H9 (cell line): Measurements from ENCODE around the gene MLLT6. TPM values are rescaled to one million over a fixed set of nuclear protein-coding genes. Genes with fewer than 3 reads are reported as not detected.

Experiments used
- DNase-seq: peaks from one replicate; pipeline ENCODE4 v3.0.0-alpha.2; 2017
- H2AFZ ChIP-seq: one replicate; pipeline ENCODE4 v1.6.1; 2013; ENCODE audit warnings: mild to moderate bottlenecking, low read length, control low read depth, moderate library complexity
- H2AK5ac ChIP-seq: 2 replicates; pipeline ENCODE4 v1.6.1; 2013; ENCODE audit warnings: low read length, control low read depth, mixed read lengths; ENCODE audit not compliant: insufficient read length
- H2BK120ac ChIP-seq: one replicate; pipeline ENCODE4 v1.6.1; 2013; ENCODE audit warnings: low read depth, mild to moderate bottlenecking, low read length, control low read depth, inconsistent platforms; ENCODE audit not compliant: poor library complexity, severe bottlenecking
- H2BK12ac ChIP-seq: 2 replicates; pipeline ENCODE4 v1.6.1; 2013; ENCODE audit warnings: low read length, control low read depth, mixed read lengths, low read depth; ENCODE audit not compliant: insufficient read length
- H2BK15ac ChIP-seq: 2 replicates; pipeline ENCODE4 v1.6.1; 2013; ENCODE audit warnings: low read depth, low read length, control low read depth
- H2BK20ac ChIP-seq: one replicate; pipeline ENCODE4 v1.6.1; 2013; ENCODE audit warnings: low read depth, mild to moderate bottlenecking, low read length, control low read depth, inconsistent platforms; ENCODE audit not compliant: poor library complexity, severe bottlenecking
- H2BK5ac ChIP-seq: 2 replicates; pipeline ENCODE4 v1.6.1; 2013; ENCODE audit warnings: low read length, control low read depth, mixed read lengths; ENCODE audit not compliant: insufficient read length
- H3K14ac ChIP-seq: 2 replicates; pipeline ENCODE4 v1.6.1; 2013; ENCODE audit warnings: low read length, control low read depth; ENCODE audit not compliant: insufficient read depth
- H3K18ac ChIP-seq: 2 replicates; pipeline ENCODE4 v1.6.1; 2013; ENCODE audit warnings: low read depth, mild to moderate bottlenecking, mixed read lengths, low read length, control low read depth; ENCODE audit not compliant: insufficient read length
- H3K23ac ChIP-seq: 2 replicates; pipeline ENCODE4 v1.6.1; 2013; ENCODE audit warnings: low read length, control low read depth, mixed read lengths, low read depth; ENCODE audit not compliant: insufficient read length
- H3K23me2 ChIP-seq: 2 replicates; pipeline ENCODE4 v1.6.1; 2013; ENCODE audit warnings: low read depth, mild to moderate bottlenecking, mixed read lengths, low read length, control low read depth; ENCODE audit not compliant: insufficient read length, poor library complexity, severe bottlenecking
- H3K27ac ChIP-seq: 2 replicates; pipeline ENCODE4 v1.5.1; 2013; ENCODE audit warnings: low read length, control low read depth, mixed read lengths, low read depth; ENCODE audit not compliant: insufficient read length
- H3K27me3 ChIP-seq: 2 replicates; pipeline ENCODE4 v1.6.1; 2013; ENCODE audit warnings: low read length, control low read depth, inconsistent platforms; ENCODE audit not compliant: insufficient read depth
- H3K4ac ChIP-seq: 2 replicates; pipeline ENCODE4 v1.6.1; 2013; ENCODE audit warnings: low read depth, mild to moderate bottlenecking, control low read depth, inconsistent platforms, low read length, moderate library complexity
- H3K4me1 ChIP-seq: 2 replicates; pipeline ENCODE4 v1.6.1; 2013; ENCODE audit warnings: low read length, control low read depth, inconsistent platforms; ENCODE audit not compliant: insufficient read depth
- H3K4me2 ChIP-seq: 2 replicates; pipeline ENCODE4 v1.6.1; 2013; ENCODE audit warnings: low read length, control low read depth, mixed read lengths; ENCODE audit not compliant: insufficient read length, insufficient read depth
- H3K56ac ChIP-seq: 2 replicates; pipeline ENCODE4 v1.6.1; 2013; ENCODE audit warnings: low read depth, mild to moderate bottlenecking, mixed read lengths, low read length, control low read depth; ENCODE audit not compliant: insufficient read length
- H3K79me1 ChIP-seq: 2 replicates; pipeline ENCODE4 v1.6.1; 2013; ENCODE audit warnings: low read depth, mild to moderate bottlenecking, moderate library complexity, low read length, control low read depth, inconsistent platforms; ENCODE audit not compliant: insufficient read depth, poor library complexity, severe bottlenecking
- H3K79me2 ChIP-seq: 2 replicates; pipeline ENCODE4 v1.6.1; 2013; ENCODE audit warnings: low read length, control low read depth, inconsistent platforms; ENCODE audit not compliant: insufficient read depth
- H3K9ac ChIP-seq: 2 replicates; pipeline ENCODE4 v1.6.1; 2013; ENCODE audit warnings: low read length, control low read depth, mixed read lengths; ENCODE audit not compliant: insufficient read length; ENCODE audit errors: extremely low read depth
- H3K9me3 ChIP-seq: one replicate; pipeline ENCODE4 v1.6.1; 2013; ENCODE audit warnings: low read depth, low read length, inconsistent platforms; ENCODE audit not compliant: control insufficient read depth
- H3T11ph ChIP-seq: one replicate; pipeline ENCODE4 v1.6.1; 2013; ENCODE audit warnings: mild to moderate bottlenecking, low read length, control low read depth, inconsistent platforms
- H4K20me1 ChIP-seq: one replicate; pipeline ENCODE4 v1.6.1; 2013; ENCODE audit not compliant: control insufficient read depth, insufficient read length, insufficient read depth
- H4K5ac ChIP-seq: 2 replicates; pipeline ENCODE4 v1.6.1; 2013; ENCODE audit warnings: low read depth, mild to moderate bottlenecking, mixed read lengths, low read length, control low read depth; ENCODE audit not compliant: insufficient read length
- H4K8ac ChIP-seq: replicated peaks from 2 replicates; pipeline ENCODE4 v1.6.1; 2013; ENCODE audit warnings: low read length, control low read depth, mixed read lengths, low read depth; ENCODE audit not compliant: insufficient read length
- H4K91ac ChIP-seq: 2 replicates; pipeline ENCODE4 v1.6.1; 2013; ENCODE audit warnings: low read depth, mild to moderate bottlenecking, moderate library complexity, mixed read lengths, low read length, control low read depth; ENCODE audit not compliant: insufficient read length
- H3K27ac Mint-ChIP-seq, 3 experiments: 2 replicates in 2 of 3; 3 replicates in 1 of 3; pipeline ENCODE4 v1.8.0; 2020 to 2021; ENCODE audit warnings: mixed read lengths in 3 of 3, mild to moderate bottlenecking in 1 of 3, moderate library complexity in 1 of 3
- H3K27me3 Mint-ChIP-seq: 2 replicates; pipeline ENCODE4 v1.8.0; 2021; ENCODE audit warnings: low read depth, mild to moderate bottlenecking, moderate library complexity, mixed read lengths
- H3K36me3 Mint-ChIP-seq, 3 experiments: 2 replicates in 2 of 3; 3 replicates in 1 of 3; pipeline ENCODE4 v1.8.0; 2020 to 2021; ENCODE audit warnings: low read depth in 3 of 3, mixed read lengths in 3 of 3; ENCODE audit not compliant: insufficient read depth in 1 of 3
- H3K4me1 Mint-ChIP-seq, 2 experiments: 2 replicates each; pipeline ENCODE4 v1.8.0; 2020; ENCODE audit warnings: mixed read lengths in 2 of 2
- H3K4me3 Mint-ChIP-seq, 2 experiments: 2 replicates in 1 of 2; 3 replicates in 1 of 2; pipeline ENCODE4 v1.8.0; 2020 to 2021; ENCODE audit warnings: mild to moderate bottlenecking in 2 of 2, mixed read lengths in 2 of 2, moderate library complexity in 1 of 2
- H3K9me3 Mint-ChIP-seq, 2 experiments: 2 replicates in 1 of 2; 3 replicates in 1 of 2; pipeline ENCODE4 v1.8.0; 2020; ENCODE audit warnings: mild to moderate bottlenecking in 2 of 2, mixed read lengths in 2 of 2, moderate library complexity in 1 of 2
- WGBS: extraction: QIAGEN DNeasy Blood & Tissue Kit; methylation state at CpG from one replicate; pipeline ENCODE4 v1.1.7; 2013; ENCODE audit warnings: missing lambda C conversion rate, low lambda C conversion rate, mixed read lengths; ENCODE audit not compliant: insufficient read length; ENCODE audit errors: extremely low coverage; 5-methylcytosine and 5-hydroxymethylcytosine counted together
- total RNA-seq: library from RNA; stranded (reverse); gene quantifications from 2 replicates; pipeline ENCODE4 v1.2.1, GENCODE V29; 2021
- TF ChIP-seq, protein P1 (sequence below): fragments of 200-600 bp; sonication (generic); conservative IDR thresholded peaks from 3 replicates; pipeline ENCODE4 v1.8.0; 2021; ENCODE audit warnings: antibody characterized with exemption, mild to moderate bottlenecking

The MLLT6 gene
- total RNA-seq, 1 experiment from 2014 or later = 26.4 TPM

DNA sequence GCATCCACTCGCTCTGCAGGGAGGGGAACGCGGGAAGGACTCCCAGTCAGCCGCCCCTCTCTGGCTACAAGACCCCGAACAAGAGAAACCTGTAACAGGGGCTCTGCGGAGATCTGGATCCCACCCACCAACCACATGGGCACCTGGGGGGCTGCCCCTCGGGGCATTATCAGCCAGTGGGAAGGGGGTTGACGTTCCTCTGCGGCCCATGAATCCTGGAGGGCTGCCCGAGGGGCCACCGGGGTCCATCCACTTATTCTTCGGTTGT, 44.9 kb downstream of the MLLT6 start:
- Histone ChIP-seq H4K5ac (no peak overlapping the region), H2AK5ac (no peak overlapping the region), H3K79me2 (peaks cover 22% of the 10 kb centered on the region)

More for the DNA sequence above, 44.9 kb downstream of the MLLT6 start:
- TF ChIP-seq, protein P1, sequence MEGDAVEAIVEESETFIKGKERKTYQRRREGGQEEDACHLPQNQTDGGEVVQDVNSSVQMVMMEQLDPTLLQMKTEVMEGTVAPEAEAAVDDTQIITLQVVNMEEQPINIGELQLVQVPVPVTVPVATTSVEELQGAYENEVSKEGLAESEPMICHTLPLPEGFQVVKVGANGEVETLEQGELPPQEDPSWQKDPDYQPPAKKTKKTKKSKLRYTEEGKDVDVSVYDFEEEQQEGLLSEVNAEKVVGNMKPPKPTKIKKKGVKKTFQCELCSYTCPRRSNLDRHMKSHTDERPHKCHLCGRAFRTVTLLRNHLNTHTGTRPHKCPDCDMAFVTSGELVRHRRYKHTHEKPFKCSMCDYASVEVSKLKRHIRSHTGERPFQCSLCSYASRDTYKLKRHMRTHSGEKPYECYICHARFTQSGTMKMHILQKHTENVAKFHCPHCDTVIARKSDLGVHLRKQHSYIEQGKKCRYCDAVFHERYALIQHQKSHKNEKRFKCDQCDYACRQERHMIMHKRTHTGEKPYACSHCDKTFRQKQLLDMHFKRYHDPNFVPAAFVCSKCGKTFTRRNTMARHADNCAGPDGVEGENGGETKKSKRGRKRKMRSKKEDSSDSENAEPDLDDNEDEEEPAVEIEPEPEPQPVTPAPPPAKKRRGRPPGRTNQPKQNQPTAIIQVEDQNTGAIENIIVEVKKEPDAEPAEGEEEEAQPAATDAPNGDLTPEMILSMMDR = no peak
- Mint-ChIP-seq H3K36me3 (peaks cover 7 to 21% (median 10%) of the 10 kb centered on the region in 3 experiments), H3K27ac (peak overlapping the region in 2 of 3 experiments; percentile 55 to 91; a peak in 3 of 7 replicates), H3K9me3 (peaks cover 0 to 3% of the 10 kb centered on the region in 2 experiments; a peak in 2 of 5 replicates), H3K4me1 (peaks cover 35 to 40% of the 10 kb centered on the region in 2 experiments), H3K27me3 (peaks cover 11% of the 10 kb centered on the region), H3K4me3 (peak overlapping the region; percentile 97)
- H3K56ac ChIP-seq = no peak overlapping the region
- no CpG with 5 or more reads among the region's 12 CpGs for WGBS
- no peak overlapping the region for H3K18ac ChIP-seq
- H4K91ac ChIP-seq = no peak overlapping the region
- no peak overlapping the region for H3K4ac ChIP-seq
- no peaks in the 10 kb centered on the region for H4K20me1 ChIP-seq
- H4K8ac ChIP-seq = no peak overlapping the region
- no peak overlapping the region for H3T11ph ChIP-seq
- no peak overlapping the region for H3K14ac ChIP-seq
- H2BK15ac ChIP-seq = no peak overlapping the region
- H3K4me2 ChIP-seq = peak overlapping the region; percentile 98
- H2BK12ac ChIP-seq = no peak overlapping the region
- no peak for DNase-seq
- peaks cover 37% of the 10 kb centered on the region for H3K23me2 ChIP-seq
- no peak overlapping the region for H3K27ac ChIP-seq
- no peaks in the 10 kb centered on the region for H3K9me3 ChIP-seq
- no peaks in the 10 kb centered on the region; the same call in 1 of the 2 replicates for H3K4me1 ChIP-seq
- H2BK120ac ChIP-seq = no peak overlapping the region
- H3K27me3 ChIP-seq = no peaks in the 10 kb centered on the region
- H2BK20ac ChIP-seq = no peak overlapping the region
- peak overlapping the region; percentile 55 for H3K9ac ChIP-seq
- no peak overlapping the region for H3K23ac ChIP-seq
- no peak overlapping the region for H2AFZ ChIP-seq
- H2BK5ac ChIP-seq = no peak overlapping the region
- no peaks in the 10 kb centered on the region for H3K79me1 ChIP-seq
